GM21529 (cell line): ENCODE results near the gene RNF157.

Source experiments
- ATAC-seq: cut with Tn5 transposase; IDR thresholded peaks from one replicate; pipeline ENCODE4 v1.9.1; 2021; ENCODE audit not compliant: unreplicated experiment

Gene RNF157

GRCh38 chr17:76102944-76103273 is 137.4 kb downstream of the RNF157 start:
- ATAC-seq = no peak

- no peak for ATAC-seq
These were observed 142.5 kb downstream of the RNF157 start for GRCh38 chr17:76097716-76098295.

- no peak for ATAC-seq
These were observed 144.3 kb downstream of the RNF157 start for GRCh38 chr17:76095943-76096342.

GRCh38 chr17:76094046-76094445 is 146.2 kb downstream of the RNF157 start:
- ATAC-seq = no peak

GRCh38 chr17:76092526-76093413 is 147.5 kb downstream of the RNF157 start:
- no peak for ATAC-seq
